Anterior cingulate cortex (tissue), 58 donors: ENCODE results near the gene CPE.
"Not testable (repeated sequence)": the region's sequence is repeated elsewhere in the genome, so short reads cannot be mapped to it uniquely, and the experiment has no call there.

ENCODE experiments used
- DNase-seq, 58 donors: peaks; one replicate each; lab custom pipeline; 2025; lab: John Stamatoyannopoulos, UW

The CPE gene

DNA sequence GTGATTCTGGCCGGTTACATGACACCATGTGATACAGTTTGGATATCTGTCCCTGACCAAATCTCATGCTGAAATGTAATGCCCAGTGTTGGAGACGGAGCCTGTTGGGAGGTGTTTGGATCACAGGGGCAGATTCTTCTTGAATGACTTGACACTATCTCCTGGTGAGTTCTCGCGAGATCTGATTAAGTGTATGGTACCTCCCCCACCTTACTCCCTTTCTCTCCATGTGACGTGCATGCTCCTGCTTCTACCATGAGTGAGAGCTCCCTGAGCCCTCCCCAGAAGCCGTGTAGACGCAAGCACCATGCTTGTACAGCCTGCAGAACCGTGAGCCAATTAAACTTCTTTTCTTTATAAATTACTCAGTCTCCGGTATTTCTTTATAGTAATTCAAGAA lies 23.6 kb downstream of the CPE start:
- DNase-seq, result no peak

DNA sequence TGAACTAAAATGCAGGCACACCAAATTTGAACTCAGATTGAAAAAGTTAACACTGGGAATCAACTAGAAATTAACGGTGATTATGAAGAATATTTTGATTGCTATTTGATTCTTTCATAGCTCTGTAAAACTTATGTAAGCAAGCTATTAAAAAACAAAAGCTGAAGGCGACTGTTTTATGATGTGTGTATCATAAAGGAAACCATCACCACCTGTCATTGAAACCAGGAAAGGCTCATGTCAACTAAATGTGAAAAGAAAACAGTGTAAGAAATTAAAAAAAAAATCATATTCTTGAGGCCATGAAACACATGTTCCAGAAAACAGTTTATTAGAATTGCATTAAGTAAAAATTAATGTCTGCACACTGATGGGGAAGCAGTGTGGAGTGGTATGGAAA lies 24.2 kb downstream of the CPE start:
- no peak for DNase-seq

DNA sequence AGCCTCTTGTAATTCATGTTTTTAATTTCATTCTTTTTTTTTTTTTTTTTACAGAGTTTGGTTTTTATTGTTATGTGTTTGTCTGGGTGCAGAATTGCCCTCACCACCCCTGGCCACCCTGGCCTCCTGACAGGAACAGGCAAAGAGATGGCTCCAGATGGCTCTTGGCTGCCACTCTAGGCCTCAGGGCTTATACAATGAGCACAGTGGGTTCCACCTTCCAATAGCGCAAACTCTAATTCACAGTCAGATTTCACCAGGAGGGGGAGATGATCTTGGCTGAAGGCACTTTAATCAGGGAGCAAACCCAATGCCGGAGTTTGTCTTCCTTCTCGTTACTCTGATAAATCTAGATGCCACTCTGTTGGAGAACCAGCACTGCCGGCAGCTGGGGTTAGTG lies 24.8 kb downstream of the CPE start:
- DNase-seq, result peak in 3 of 58 donors; percentile 0 to 13 (median 3)

DNA sequence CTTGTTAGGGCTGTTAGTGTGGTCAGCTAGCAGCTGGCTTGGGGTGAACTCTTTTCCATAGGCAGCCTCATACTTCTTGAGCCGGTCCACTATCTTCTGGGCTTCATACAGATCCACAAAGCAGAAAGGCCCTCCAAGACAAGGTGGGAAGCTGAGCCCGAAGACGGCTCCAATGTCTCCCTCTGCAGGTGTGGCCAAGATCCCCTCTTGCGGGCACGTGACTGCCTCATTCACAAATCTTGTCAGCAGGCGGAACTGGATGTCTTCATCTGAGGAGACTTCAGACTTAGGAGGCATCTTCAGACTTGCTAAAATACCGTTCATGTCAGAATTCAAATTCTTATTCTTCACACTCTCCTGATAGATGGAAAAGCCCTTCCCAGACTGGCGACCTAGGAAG lies 25.3 kb downstream of the CPE start:
- no peak for DNase-seq

DNA sequence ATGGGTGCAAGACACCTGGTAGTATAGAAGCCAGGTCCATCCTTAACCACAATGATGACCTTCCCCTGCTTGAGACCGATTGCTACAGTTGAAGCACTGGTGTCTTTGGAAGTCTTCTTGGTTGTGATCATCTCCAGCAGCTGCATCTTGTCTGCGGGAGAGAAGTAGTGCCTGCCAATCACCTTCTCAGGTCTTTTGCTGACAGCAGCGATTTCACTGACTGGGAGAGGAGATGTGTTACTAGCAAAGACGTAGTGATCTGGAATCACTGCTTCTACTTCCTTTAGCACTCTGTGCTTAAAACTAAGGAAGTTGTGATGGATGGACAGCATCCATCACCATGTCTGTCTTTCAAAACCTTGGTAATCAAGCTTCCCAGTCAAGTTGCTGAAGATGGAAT lies 25.9 kb downstream of the CPE start:
- no peak for DNase-seq

DNA sequence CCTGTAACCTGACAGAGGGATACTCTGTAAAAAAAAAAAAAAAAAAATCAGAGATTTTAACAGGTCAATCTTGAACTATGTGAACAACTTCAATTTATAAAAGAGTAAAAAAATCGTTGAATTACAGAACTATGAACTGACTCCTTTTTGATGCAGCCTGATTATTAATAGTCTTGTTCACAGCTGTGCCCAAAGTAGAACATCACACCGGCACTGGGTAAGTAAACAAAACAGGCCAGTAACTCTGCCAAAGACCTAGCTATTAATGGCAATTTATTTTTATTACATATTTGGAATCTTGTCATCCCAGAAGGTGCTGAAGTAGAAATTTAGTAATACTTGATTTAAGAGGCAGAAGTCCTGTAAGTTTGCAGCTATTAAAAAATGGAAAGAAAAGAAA lies 31.4 kb downstream of the CPE start:
- DNase-seq, result no peak

DNA sequence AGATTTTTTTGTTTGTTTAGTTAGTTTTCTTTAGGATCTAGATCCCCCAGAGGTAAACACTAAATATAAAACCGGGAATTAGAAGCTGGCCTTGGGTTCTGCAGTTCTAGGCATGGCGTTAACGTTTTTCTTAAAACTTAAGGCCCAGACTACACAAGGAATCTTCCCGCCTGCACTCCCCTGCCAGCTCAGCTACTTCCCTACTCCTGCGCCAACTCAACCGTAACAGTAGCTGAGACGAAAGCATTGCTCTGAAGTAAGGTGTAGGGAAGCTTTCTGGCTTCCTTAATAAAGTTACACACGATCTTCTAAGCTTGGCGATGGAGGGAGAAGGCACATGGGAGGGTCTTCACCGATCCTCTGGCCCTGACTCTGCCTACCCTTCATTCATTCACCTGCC lies 37.1 kb downstream of the CPE start:
- DNase-seq, result no peak

DNA sequence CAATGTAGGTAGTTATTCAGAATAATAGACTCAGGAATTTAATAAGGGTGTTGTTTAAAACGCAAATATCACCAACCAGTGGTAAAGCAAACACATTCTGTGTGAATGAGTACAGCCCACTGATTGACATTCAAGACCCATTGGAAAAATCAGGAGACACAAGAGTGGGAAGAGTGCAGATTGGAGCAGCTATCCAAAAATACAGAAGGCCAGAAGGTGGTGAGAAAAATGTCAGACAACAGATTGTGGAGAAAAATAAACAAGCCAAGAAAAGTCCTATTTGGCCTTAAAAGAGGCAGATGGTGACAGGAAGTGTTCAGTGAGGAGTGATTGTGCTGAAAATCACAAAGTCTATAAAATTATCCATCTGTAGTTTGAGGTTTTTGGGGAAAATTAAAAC lies 39.3 kb downstream of the CPE start:
- DNase-seq, result peak in 2 of 58 donors; percentile 28 to 40

DNA sequence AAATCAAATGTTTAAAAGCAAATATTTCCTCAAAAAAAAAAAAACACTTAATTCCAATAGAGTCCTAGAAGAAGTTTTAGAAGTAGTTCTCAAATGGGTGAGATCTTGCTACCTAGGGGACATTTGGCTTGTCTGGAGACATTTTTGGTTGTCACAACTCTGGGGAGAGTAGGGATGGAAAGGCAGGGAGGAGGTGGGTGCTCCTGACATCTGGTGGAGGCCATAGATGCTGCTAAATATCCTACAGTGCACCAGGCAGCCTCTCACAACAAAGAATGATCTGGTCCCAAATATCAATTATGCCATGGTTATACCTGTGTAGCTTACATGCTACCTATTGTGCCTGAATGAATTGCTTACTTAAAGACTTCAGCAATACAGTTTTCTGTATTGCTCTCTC lies 46.8 kb downstream of the CPE start:
- DNase-seq, result no peak

DNA sequence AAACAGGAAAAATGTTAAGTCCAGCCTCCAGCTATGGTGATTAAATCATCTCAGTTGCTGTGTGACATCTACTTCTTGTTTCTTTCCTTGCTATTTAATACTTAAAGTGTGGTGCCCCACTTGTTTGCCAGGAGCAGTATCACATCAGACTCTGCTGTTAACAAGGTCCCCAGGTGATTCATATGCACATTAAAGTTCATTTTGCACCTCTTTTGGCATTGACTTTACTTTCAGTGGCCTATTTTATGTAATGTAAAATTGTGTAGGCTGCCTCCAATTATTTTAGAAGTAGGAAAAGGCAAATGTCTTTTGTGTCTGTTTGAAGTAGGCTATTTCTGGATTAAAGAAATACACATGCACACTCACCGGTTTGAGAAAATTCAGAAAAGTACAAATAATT lies 47.5 kb downstream of the CPE start:
- no peak for DNase-seq

DNA sequence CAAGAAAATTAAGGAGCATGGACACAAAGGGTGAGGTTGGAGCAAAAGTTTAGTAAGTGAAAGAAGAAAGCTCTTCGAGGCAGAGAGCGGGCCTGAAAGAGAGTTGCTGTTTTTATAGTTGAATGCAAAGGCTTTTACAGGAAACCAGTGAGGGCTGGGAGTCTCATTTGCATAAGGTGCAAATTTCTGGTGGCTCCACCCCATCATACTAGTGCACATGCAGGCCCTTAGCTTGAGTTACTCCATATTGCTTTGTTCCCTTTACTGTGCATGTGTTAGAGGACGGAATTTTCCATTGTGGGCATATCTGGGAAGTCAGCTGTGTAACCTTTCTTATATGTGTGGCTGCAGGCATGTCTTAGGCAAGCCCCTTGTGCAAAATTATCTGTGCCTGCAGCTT lies 48.0 kb downstream of the CPE start:
- no peak for DNase-seq

DNA sequence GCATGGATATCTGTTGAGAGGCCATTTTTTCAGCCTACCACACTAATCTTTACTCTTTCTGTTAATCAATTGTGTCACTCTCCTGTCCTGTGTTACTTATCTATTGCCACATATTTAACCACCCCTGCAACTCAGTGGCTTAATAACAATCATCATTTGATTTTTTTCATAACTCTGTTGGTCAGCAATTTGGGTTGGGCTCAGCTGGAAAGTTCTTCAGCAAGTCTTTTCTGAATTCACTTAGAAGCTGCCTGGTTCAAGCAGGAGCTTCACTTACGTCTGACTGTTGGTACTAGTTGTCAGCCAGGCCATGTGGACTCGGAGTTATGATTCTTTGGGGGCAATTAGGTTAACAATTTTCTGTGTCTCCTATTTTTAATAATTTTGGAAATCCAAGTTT lies 50.1 kb downstream of the CPE start:
- DNase-seq, result no peak

DNA sequence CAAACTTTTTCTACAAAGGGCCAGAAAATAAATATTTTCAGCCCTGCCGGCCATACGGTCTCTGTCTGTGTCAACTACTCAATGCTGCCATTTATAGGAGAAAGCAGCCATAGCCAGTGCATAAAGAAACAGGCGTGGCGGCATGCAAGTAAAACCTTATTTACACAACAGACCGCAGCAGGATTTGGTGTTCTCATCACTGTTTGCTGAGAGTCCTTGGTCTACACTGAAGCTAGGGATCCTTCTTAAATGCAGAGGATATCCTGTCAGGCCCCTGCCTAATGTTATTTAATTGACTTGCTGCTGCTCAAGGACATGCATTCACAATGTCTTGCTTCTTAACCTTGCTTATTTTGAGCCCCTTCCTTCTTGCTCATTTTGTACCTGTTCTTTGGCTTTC lies 54.7 kb downstream of the CPE start:
- DNase-seq, result no peak

DNA sequence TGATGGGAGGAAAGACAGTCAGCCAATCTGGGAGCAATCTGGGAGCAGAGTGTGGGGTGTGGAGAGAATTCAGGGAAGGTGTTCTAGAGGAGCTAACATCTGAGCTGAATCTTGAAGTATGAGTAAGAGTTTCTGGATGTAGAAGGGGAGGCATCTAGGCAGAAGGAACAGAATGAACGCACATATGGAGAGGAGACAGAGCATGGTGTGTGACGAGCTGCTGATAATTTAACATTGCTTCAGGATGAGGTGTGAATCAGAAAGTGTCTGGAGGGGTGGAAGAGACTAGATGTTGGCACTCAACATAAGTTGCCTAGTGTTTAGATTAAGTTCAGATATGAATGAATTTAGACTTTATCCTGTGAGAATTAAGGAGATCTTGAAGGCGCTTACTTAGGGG lies 58.9 kb downstream of the CPE start:
- DNase-seq, result peak in 4 of 58 donors; percentile 18 to 43 (median 22)

DNA sequence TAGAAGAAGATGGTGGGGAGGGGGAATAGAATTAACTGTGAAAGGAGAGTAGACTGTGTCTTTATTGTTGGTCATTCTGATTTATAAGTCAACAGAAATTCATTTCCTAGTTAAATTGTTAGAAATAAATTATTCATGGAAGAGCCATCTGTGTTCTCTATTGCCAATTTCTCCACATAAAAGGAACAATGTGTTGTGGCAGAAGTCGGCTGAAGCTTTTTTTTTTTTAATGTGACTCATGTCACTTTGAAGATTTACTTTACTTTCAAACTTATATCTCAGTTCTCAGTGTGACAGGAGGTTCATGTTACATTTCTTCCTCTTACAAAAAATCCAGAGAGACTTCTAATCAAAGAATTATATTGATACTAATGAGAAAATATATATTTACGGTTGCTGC lies 60.5 kb downstream of the CPE start:
- DNase-seq, result no peak

DNA sequence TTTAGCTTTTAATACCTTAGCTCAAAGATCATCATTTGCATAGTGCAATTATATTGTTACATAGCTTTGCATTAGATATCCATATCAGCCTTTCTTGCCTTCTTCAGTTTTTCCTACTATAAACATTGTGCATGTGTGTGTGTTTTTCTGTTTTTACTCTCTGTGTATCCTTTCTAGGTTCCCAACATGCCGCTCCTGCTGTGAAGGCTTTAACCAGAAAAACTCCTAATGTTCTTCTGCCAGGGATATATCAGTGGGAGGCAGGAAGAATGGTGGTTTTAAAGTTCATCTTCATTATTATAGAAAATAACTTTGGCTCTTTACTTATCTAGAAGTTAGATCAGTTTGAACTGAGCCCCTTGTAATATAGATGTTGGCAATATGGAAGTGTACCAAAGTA lies 61.2 kb downstream of the CPE start:
- no peak for DNase-seq

DNA sequence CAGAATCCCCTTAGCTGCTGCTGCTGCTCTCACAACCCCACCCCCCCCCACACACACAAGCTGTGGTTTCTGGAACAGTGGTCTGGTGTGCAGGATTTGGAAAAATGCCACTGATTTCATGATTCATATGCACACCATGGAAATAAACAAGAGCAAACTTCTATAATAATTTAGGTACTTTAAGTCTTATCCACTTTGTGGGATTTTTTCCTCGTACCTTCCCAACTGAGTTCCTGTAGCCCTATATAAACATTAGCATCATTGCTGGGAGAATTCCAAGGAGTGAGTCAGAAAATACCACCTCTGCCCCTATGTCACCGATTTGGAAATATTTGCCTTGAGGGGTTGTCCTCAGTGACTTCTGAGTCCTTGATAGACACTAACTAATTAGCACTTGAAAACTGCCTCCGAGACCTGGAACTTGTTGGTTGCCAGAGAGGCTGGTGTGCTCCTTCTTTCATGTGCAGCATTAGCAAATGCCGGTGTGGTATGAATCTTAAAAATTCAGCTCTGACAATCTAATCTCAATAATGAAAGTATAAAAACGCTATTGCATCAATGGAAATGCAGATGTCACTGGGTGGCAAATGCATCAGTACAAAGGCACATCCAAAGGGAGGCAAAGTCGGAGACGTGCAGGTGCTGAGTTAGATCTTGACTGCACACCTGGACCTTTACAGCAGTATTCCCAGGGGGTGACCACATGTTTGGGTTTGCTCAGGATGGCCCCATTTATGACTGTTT lies 61.8 kb downstream of the CPE start:
- DNase-seq, result no peak

DNA sequence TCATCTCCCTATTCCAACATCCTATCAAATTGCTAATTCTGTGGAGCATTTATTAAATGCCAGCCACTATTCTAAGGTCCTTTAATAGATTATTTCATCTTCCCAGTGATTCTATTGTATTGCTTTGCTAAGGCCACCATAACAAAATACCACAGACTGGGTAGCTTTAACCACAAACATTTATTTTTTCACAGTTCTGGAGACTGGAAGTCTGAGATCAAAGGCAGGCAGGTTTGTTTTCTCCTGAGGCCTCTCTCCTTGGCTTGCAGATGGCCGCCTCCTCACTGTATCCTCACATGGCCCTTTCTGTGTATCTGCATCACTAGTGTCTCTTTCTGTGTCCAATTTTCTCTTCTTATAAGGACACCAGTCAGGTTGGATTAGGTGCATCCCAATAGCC lies 64.5 kb downstream of the CPE start:
- DNase-seq, result no peak

DNA sequence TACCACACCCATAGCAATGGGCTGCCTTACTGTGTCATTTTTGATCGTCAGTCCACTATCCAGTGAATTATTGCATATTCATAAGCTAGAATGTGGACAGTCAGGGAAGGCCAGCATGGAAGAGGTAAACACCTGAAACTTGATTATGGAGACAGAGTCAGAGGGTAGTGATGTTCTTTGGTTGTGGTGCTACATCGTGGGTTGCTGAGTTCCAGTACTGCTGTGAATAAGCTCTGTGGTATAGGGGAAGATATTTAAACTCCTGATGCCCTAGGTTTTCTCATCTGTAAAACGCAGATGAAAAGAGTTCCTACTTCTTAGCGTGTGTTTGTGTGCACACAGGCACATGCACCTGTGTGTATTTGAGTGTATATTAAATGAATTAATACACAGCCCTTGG lies 69.9 kb downstream of the CPE start:
- no peak for DNase-seq

DNA sequence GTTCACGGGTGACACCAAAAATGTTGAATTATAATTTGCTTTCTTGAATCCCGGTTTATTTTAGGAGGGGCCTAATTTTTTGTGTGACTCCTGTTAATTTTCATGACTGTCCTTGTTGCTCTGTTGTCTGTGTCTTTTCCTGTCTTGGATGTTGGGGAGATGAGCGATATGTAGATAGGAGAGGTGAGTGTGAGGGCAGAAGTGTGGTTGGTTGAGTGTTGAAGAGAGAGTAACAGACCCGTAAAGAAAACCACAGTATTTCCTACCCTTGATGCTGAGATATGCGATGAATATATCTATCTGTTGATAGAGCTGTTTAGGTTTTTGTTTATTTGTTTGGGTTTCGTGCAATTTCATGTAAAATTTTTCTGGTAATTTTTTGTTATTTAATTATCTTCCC lies 70.5 kb downstream of the CPE start:
- no peak for DNase-seq

DNA sequence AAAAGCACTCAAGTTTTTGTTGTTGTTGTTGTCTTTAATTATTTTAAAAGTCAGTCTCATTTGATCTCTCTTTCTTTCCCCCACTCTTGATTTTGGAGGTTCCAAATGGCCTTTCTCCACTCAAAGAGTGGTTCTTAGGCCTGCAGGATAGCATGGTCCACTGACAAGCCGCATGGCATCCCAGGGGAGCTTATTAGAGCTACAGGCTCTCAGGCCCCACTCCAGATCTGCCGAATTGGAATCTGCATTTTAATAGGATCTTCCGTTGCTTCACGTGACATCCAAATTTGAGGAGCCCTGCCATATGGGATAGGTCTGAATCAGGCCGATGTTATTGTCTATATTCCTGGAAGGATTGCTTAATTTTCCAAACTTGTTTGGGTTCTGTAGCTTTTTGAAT lies 72.1 kb downstream of the CPE start:
- no peak for DNase-seq

DNA sequence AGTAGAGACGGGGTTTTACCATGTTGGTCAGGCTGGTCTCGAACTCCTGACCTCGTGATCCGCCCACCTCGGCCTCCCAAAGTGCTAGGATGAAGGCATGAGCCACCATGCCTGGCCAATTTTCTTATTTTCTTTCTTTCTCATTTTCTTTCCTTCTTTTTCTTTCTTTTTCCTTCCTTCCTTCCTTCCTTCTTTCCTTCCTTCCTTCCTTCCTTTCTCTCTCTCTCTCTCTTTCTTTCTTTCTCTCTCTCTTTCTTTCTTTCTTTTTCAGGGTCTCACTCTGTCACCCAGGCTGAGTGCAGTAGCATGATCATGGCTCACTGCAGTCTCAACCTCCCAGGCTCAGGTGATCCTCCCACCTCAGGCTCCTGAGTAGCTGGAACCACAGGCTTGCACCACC lies 74.3 kb downstream of the CPE start:
- not testable (repeated sequence) for DNase-seq

DNA sequence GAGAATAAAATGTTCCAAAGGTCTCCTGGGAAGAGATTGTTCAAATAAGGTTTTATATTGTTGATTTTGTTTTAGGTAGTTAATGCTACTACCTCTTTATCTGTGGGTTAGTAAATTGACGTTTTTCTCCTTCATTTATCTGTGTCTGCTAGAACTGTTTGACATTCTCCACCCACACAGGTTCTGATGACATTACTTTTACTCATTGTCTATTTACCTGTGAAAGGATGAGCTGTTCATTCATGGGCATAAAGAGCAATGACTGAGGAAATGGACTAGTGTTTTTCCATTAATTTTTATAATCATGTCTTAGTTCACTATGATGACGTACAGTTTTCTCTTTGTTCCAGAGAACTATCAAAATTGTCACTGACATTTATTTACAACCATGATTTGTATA lies 75.6 kb downstream of the CPE start:
- no peak for DNase-seq
